ENCODE results near the gene PIK3R5.

- no peak for TF ChIP-seq CTCF (IDR thresholded peaks at IDR 0.05)
- no peak for TF ChIP-seq POLR2A (IDR thresholded peaks at IDR 0.05)
Observed at GRCh38 chr17:9009096-9009495, 43.6 kb upstream of the PIK3R5 start.
